CD4-positive, alpha-beta T cell (primary cell): ENCODE data around the gene PPP1R1C. TPM values are rescaled to one million over a fixed set of nuclear protein-coding genes. Genes with fewer than 3 reads are reported as not detected.
A peak's percentile ranks its signal among the peaks of the same experiment; 100 is the strongest.

Experiments
- ATAC-seq: fragments of 200-7000 bp; cut with Tn5 transposase; one replicate; pipeline ENCODE4 v1.10.0; 2022; ENCODE audit warnings: mild to moderate bottlenecking; ENCODE audit not compliant: poor library complexity
- CTCF ChIA-PET: fragments of 350-600 bp; sonication (Branson Sonifier 250); formaldehyde crosslinking; loops from one replicate; lab custom pipeline; 2021; ENCODE audit warnings: antibody characterized with exemption, inconsistent platforms; lab: Charles Lee
- POLR2A ChIA-PET: fragments of 350-600 bp; sonication (Branson Sonifier 250); formaldehyde crosslinking; loops from one replicate; lab custom pipeline; 2021; ENCODE audit warnings: antibody characterized with exemption, inconsistent platforms; lab: Charles Lee
- DNase-seq, 14 experiments: peaks; one replicate each; pipeline ENCODE4 v3.0.0-alpha.2; 2013 to 2020; ENCODE audit warnings: mixed read lengths in 2 of 14
- H3K27ac ChIP-seq, 2 donors: one replicate each; pipeline versions ENCODE4 v1.5.1 to v1.7.0; 2013; ENCODE audit warnings: low read length in 2 of 2, low read depth in 1 of 2, mild to moderate bottlenecking in 1 of 2
- H3K27me3 ChIP-seq, 2 experiments: 1 replicate in 1 of 2; 2 replicates in 1 of 2; pipeline versions ENCODE4 v1.6.1 to v1.7.0; 2013; ENCODE audit warnings: low read length in 2 of 2, control low read depth in 1 of 2, mild to moderate bottlenecking in 1 of 2, moderate library complexity in 1 of 2; ENCODE audit not compliant: insufficient read depth in 2 of 2, control insufficient read depth in 1 of 2
- H3K36me3 ChIP-seq: one replicate; pipeline ENCODE4 v1.6.1; 2013; ENCODE audit warnings: low read length, control low read depth; ENCODE audit not compliant: insufficient read depth
- H3K4me1 ChIP-seq: one replicate; pipeline ENCODE4 v1.6.1; 2013; ENCODE audit warnings: low read length, control low read depth; ENCODE audit not compliant: insufficient read depth
- H3K4me3 ChIP-seq: one replicate; pipeline ENCODE4 v1.5.1; 2013; ENCODE audit warnings: mild to moderate bottlenecking, low read length, moderate library complexity
- H3K9me3 ChIP-seq, 2 experiments: 1 replicate in 1 of 2; 2 replicates in 1 of 2; pipeline versions ENCODE4 v1.6.1 to v1.7.0; 2013; ENCODE audit warnings: low read length in 2 of 2, mild to moderate bottlenecking in 2 of 2, control low read depth in 1 of 2, moderate library complexity in 1 of 2; ENCODE audit not compliant: control insufficient read depth in 1 of 2, insufficient read depth in 1 of 2
- H3K27ac Mint-ChIP-seq: one replicate; pipeline ENCODE4 v1.8.0; 2020; ENCODE audit warnings: mixed read lengths
- H3K27me3 Mint-ChIP-seq: one replicate; pipeline ENCODE4 v1.8.0; 2021; ENCODE audit warnings: mixed read lengths
- H3K36me3 Mint-ChIP-seq: one replicate; pipeline ENCODE4 v1.8.0; 2021; ENCODE audit warnings: low read depth, mixed read lengths
- H3K4me1 Mint-ChIP-seq: one replicate; pipeline ENCODE4 v1.8.0; 2021; ENCODE audit warnings: low read depth, mixed read lengths
- H3K4me3 Mint-ChIP-seq: one replicate; pipeline ENCODE4 v1.8.0; 2020; ENCODE audit warnings: mild to moderate bottlenecking, mixed read lengths
- H3K9me3 Mint-ChIP-seq: one replicate; pipeline ENCODE4 v1.8.0; 2020; ENCODE audit warnings: mixed read lengths
- intact Hi-C, 2 experiments: fragments of 100-400 bp; cut with DNase I in 1 of 2; cut with micrococcal nuclease in 1 of 2; formaldehyde crosslinking; loops; one replicate each; pipeline versions ENCODE4 v1.15.1 to v1.9.0; 2023 to 2025; cut with DNase I, micrococcal nuclease
- total RNA-seq, 174 experiments: library from RNA in 2 of 174; stranded (reverse) in 2 of 174; gene quantifications; one replicate each; pipeline ENCODE4 v1.2.3 and lab custom pipeline; 2021 to 2026
- TF ChIP-seq, protein P1 (sequence below): fragments of 200-600 bp; IDR thresholded peaks from one replicate; pipeline ENCODE4 v1.8.0; 2022; ENCODE audit warnings: antibody characterized with exemption, mild to moderate bottlenecking

PPP1R1C gene
- total RNA-seq, 2 experiments from 2014 or later, result not detected

DNA sequence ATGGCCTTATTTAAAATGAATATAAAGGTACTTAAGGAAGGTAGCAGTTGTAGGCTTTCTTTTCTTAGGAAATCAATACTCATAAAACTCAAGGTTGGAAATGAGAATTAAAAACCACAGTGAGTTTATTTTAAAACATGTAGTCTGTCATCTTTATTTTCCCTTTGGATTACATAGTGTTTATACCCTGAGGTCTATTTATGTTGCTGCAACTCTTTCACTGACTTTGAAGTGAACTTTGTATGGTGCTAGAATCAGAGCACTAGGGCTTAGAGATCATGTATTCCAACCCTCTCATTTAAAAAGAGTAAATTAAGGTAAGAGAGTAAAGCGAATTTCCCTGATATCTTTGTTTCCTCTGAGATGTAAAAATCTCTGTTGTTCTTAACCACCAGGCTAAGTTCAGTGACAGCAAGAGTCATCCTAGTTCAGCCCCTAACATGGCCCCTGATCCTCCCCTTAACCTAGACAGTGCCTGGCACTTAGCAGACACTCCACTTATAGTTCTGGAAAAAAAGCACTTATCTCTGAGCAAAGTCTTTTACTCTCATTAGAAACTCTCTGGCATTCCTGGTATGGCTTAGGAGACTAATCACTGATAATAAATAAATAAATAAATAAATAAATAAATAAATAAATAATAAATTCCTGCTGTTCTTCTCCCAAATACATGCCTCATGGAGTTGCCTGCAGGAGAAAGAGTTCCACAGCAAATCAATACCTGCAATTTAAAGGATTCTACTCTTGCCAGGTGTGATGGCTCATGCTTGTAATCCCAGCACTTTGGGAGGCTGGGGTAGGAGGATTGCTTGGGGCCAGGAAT is 33.0 kb upstream of the PPP1R1C start:
- no peaks in the 10 kb centered on the region for H3K9me3 Mint-ChIP-seq
- H3K36me3 Mint-ChIP-seq, result no peaks in the 10 kb centered on the region
- DNase-seq, result no peak
- H3K27ac Mint-ChIP-seq, result no peak overlapping the region
- intact Hi-C loops, result no loop called here
- Histone ChIP-seq H3K4me1 (peaks cover 5% of the 10 kb centered on the region), H3K9me3 (no peaks in the 10 kb centered on the region), H3K27ac (no peak overlapping the region), H3K27me3 (no peaks in the 10 kb centered on the region), H3K4me3 (no peak overlapping the region), H3K36me3 (no peaks in the 10 kb centered on the region)
- TF ChIP-seq, protein P1, sequence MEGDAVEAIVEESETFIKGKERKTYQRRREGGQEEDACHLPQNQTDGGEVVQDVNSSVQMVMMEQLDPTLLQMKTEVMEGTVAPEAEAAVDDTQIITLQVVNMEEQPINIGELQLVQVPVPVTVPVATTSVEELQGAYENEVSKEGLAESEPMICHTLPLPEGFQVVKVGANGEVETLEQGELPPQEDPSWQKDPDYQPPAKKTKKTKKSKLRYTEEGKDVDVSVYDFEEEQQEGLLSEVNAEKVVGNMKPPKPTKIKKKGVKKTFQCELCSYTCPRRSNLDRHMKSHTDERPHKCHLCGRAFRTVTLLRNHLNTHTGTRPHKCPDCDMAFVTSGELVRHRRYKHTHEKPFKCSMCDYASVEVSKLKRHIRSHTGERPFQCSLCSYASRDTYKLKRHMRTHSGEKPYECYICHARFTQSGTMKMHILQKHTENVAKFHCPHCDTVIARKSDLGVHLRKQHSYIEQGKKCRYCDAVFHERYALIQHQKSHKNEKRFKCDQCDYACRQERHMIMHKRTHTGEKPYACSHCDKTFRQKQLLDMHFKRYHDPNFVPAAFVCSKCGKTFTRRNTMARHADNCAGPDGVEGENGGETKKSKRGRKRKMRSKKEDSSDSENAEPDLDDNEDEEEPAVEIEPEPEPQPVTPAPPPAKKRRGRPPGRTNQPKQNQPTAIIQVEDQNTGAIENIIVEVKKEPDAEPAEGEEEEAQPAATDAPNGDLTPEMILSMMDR, result no peak
- H3K27me3 Mint-ChIP-seq, result peaks cover 7% of the 10 kb centered on the region
- no peak for ATAC-seq
- ChIA-PET CTCF (no interaction called here), POLR2A (no interaction called here)
- H3K4me1 Mint-ChIP-seq, result peaks cover 14% of the 10 kb centered on the region
- H3K4me3 Mint-ChIP-seq, result no peak overlapping the region

DNA sequence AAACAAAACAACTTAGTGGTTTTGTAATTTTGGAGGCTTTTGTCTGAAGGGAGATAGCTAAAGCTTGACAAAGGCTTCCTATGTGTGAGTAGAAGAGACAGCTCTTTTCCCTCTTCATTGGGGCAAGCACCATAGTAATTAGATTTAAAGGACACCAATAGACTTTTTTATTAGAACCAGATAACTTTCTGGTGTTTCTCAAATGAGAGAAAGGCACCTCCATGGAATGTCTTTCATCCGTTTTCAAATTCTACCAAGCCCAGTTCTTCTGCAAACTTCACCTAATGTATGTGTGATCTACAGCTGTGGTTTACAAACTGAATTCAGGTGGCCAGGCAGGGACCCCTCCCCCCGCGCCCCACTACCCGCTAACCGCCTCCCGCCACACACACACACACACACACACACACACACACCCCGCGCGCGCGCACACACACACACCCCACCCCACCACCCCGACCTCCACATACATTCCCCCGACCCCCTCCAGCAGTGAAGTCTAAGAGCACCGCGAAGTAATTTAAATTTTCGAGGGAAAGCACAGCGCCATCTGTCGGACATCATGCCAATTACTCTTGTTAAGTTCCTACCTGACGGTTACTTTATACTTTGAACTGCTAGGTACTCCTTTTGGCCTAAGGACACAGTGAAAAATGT is 31.6 kb upstream of the PPP1R1C start:
- POLR2A ChIA-PET, result interaction anchor here (1.4 kb wide), 1 partner anchor 211 kb away, joined by 5 read pairs; no protein-coding TSS in a partner anchor

DNA sequence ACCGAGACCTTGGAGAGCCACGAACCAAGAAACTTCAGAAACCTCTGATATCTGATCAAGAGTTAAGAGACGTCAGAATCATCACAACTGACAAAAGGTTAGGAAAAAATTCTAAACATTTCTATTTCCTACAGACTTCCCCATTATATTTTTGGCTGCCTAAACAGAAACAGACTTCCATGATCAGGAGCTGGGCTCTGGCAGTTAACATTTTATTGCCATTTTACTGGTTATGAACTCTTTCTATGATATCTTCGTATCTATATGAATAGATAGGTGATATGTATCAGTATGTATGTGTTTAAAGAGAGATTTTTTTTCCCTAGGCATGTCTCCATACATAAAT is 31.1 kb upstream of the PPP1R1C start:
- no peaks in the 10 kb centered on the region for H3K36me3 ChIP-seq
- TF ChIP-seq, protein P1, result no peak
- ATAC-seq (no peak), DNase-seq (no peak)
- no peak overlapping the region for H3K27ac Mint-ChIP-seq
- no peaks in the 10 kb centered on the region for H3K9me3 Mint-ChIP-seq
- H3K4me1 ChIP-seq, result peaks cover 5% of the 10 kb centered on the region
- H3K36me3 Mint-ChIP-seq, result no peaks in the 10 kb centered on the region
- peaks cover 14% of the 10 kb centered on the region for H3K4me1 Mint-ChIP-seq
- no peaks in the 10 kb centered on the region for H3K9me3 ChIP-seq
- peaks cover 14% of the 10 kb centered on the region for H3K27me3 Mint-ChIP-seq
- no peak overlapping the region for H3K4me3 ChIP-seq
- H3K27me3 ChIP-seq, result no peaks in the 10 kb centered on the region
- no peak overlapping the region for H3K27ac ChIP-seq
- peak overlapping the region; percentile 44 for H3K4me3 Mint-ChIP-seq
- POLR2A ChIA-PET, result interaction anchor here (1.4 kb wide), 1 partner anchor 212 kb away, joined by 5 read pairs; no protein-coding TSS in a partner anchor
- intact Hi-C loops, result loop anchor here in 1 of 2 experiments (2.0 kb wide), 1 partner anchor 212 kb away; no protein-coding TSS in a partner anchor
- CTCF ChIA-PET, result interaction anchor here (0.7 to 1.1 kb wide), 2 partner anchors 11 to 58 kb away, joined by 3 to 4 read pairs; no protein-coding TSS in a partner anchor

More for the DNA sequence above, 31.6 kb upstream of the PPP1R1C start:
- no peak overlapping the region for H3K27ac Mint-ChIP-seq
- Histone ChIP-seq H3K4me3 (peak overlapping the region; percentile 5), H3K36me3 (no peaks in the 10 kb centered on the region), H3K9me3 (no peaks in the 10 kb centered on the region), H3K27ac (no peak overlapping the region), H3K4me1 (peaks cover 5% of the 10 kb centered on the region), H3K27me3 (no peaks in the 10 kb centered on the region)
- peak; percentile 26 to 80 (median 48) for DNase-seq
- peaks cover 14% of the 10 kb centered on the region for H3K27me3 Mint-ChIP-seq
- peak; percentile 77 for ATAC-seq
- CTCF ChIA-PET, result interaction anchor here (0.7 to 1.1 kb wide), 2 partner anchors 11 to 1821 kb away, joined by 3 to 4 read pairs; no protein-coding TSS in a partner anchor
- TF ChIP-seq, protein P1, result peak; percentile 47
- H3K4me1 Mint-ChIP-seq, result peaks cover 14% of the 10 kb centered on the region
- no peaks in the 10 kb centered on the region for H3K36me3 Mint-ChIP-seq
- H3K9me3 Mint-ChIP-seq, result no peaks in the 10 kb centered on the region
- H3K4me3 Mint-ChIP-seq, result peak overlapping the region; percentile 44
- intact Hi-C loops, result loop anchor here in 1 of 2 experiments (2.0 kb wide), 1 partner anchor 211 kb away; no protein-coding TSS in a partner anchor
